ENCODE data around the gene PTPN7. TPM values are rescaled to one million over a fixed set of nuclear protein-coding genes. Genes with fewer than 3 reads are reported as not detected.

PTPN7 gene
- total and polyA plus RNA-seq, 2 of the 13 experiments (the other 11 are each of a cell fraction or from before 2014, with no cell fraction given): not detected

DNA sequence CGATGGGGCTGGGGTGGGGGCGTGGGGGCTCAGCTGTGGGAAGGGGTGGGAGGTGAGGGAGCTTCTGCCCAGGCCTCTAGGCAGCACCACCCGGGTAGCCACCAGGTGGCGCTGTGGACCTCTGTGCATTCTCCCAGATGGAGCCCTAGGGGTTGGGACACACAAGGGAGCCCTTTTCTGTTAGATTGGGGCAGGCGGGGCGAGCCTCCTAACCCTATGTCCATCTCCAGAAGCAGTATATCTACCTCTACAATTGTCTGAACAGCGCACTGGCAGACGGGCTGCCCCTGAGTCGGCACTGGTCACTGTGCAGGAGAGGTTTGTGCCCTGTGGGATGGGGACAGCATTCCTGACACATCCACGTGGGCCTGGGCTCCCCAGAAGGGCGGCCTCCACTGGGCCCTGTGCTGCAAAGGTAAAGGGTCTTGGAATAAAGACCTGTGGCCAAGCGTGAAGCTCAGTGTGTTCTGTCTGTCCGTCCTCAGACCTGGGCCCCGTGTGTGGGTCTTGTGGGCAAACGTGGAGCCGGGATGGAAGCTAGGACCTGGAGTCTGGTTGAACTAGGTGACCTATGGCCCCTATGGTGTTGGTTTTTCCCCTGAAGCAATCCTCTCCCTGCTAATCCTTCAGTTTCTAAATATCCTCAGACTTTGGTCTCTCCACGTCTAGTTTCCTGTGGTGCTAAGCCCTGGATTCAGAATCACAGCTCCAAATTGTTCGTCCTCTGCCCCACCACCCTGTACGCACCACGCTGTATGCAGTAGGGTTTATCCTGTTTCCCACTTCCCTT lies 28.8 kb upstream of the PTPN7 start (continued):
- TF ChIP-seq, protein P1, sequence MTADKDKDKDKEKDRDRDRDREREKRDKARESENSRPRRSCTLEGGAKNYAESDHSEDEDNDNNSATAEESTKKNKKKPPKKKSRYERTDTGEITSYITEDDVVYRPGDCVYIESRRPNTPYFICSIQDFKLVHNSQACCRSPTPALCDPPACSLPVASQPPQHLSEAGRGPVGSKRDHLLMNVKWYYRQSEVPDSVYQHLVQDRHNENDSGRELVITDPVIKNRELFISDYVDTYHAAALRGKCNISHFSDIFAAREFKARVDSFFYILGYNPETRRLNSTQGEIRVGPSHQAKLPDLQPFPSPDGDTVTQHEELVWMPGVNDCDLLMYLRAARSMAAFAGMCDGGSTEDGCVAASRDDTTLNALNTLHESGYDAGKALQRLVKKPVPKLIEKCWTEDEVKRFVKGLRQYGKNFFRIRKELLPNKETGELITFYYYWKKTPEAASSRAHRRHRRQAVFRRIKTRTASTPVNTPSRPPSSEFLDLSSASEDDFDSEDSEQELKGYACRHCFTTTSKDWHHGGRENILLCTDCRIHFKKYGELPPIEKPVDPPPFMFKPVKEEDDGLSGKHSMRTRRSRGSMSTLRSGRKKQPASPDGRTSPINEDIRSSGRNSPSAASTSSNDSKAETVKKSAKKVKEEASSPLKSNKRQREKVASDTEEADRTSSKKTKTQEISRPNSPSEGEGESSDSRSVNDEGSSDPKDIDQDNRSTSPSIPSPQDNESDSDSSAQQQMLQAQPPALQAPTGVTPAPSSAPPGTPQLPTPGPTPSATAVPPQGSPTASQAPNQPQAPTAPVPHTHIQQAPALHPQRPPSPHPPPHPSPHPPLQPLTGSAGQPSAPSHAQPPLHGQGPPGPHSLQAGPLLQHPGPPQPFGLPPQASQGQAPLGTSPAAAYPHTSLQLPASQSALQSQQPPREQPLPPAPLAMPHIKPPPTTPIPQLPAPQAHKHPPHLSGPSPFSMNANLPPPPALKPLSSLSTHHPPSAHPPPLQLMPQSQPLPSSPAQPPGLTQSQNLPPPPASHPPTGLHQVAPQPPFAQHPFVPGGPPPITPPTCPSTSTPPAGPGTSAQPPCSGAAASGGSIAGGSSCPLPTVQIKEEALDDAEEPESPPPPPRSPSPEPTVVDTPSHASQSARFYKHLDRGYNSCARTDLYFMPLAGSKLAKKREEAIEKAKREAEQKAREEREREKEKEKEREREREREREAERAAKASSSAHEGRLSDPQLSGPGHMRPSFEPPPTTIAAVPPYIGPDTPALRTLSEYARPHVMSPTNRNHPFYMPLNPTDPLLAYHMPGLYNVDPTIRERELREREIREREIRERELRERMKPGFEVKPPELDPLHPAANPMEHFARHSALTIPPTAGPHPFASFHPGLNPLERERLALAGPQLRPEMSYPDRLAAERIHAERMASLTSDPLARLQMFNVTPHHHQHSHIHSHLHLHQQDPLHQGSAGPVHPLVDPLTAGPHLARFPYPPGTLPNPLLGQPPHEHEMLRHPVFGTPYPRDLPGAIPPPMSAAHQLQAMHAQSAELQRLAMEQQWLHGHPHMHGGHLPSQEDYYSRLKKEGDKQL (CRISPR knock-in tag; IDR thresholded peaks at IDR 0.05; ENCODE audit: low read depth): no peak
- TF ChIP-seq ZNF530 (CRISPR knock-in tag; IDR thresholded peaks at IDR 0.05; ENCODE audit: low read depth) (no peak), U2AF2 (IDR thresholded peaks at IDR 0.05; ENCODE audit: low read depth, low read length) (no peak), CEBPB (IDR thresholded peaks at IDR 0.05; ENCODE audit: borderline replicate concordance, low read depth, low read length) (peak; percentile 63; the same call in 1 of the 2 replicates), ZFAT (CRISPR knock-in tag; conservative IDR thresholded peaks at IDR 0.05) (no peak), ESRRA (CRISPR knock-in tag; IDR thresholded peaks at IDR 0.05; ENCODE audit: low read depth) (no peak), SRF (IDR thresholded peaks at IDR 0.05; ENCODE audit: low read depth, low read length) (no peak), SPEN (CRISPR knock-in tag; IDR thresholded peaks at IDR 0.05; ENCODE audit: low read depth) (no peak), ZMYM4 (CRISPR knock-in tag; IDR thresholded peaks at IDR 0.05) (no peak; the same call in 1 of the 2 replicates), CHCHD3 (CRISPR knock-in tag; IDR thresholded peaks at IDR 0.05) (no peak), MAFG (CRISPR knock-in tag; IDR thresholded peaks at IDR 0.05) (no peak), MTA1 (CRISPR knock-in tag; IDR thresholded peaks at IDR 0.05; ENCODE audit: borderline replicate concordance) (no peak; the same call in 1 of the 2 replicates), THYN1 (CRISPR knock-in tag; IDR thresholded peaks at IDR 0.05; ENCODE audit: borderline replicate concordance, low read depth) (no peak), PITX1 (CRISPR knock-in tag; IDR thresholded peaks at IDR 0.05) (peak; percentile 96), ZNF713 (CRISPR knock-in tag; IDR thresholded peaks at IDR 0.05) (no peak), EP300 (IDR thresholded peaks at IDR 0.05; ENCODE audit: low read depth in 2 of 2, low read length in 2 of 2) (peak in 1 of 2 experiments; percentile 57; a peak in 1 of 4 replicates), EP300 (CRISPR knock-in tag; IDR thresholded peaks at IDR 0.05; ENCODE audit: borderline replicate concordance) (no peak), FOXA1 (IDR thresholded peaks at IDR 0.05) (no peak), FOXA1 (CRISPR knock-in tag; IDR thresholded peaks at IDR 0.05) (peak; percentile 52; the same call in 1 of the 2 replicates), YEATS4 (CRISPR knock-in tag; IDR thresholded peaks at IDR 0.05; ENCODE audit: borderline replicate concordance) (peak; percentile 66)
- TF ChIP-seq, protein P2, sequence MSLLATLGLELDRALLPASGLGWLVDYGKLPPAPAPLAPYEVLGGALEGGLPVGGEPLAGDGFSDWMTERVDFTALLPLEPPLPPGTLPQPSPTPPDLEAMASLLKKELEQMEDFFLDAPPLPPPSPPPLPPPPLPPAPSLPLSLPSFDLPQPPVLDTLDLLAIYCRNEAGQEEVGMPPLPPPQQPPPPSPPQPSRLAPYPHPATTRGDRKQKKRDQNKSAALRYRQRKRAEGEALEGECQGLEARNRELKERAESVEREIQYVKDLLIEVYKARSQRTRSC (CRISPR knock-in tag; IDR thresholded peaks at IDR 0.05; ENCODE audit: low read depth): no peak
- TF ChIP-seq, protein P3, sequence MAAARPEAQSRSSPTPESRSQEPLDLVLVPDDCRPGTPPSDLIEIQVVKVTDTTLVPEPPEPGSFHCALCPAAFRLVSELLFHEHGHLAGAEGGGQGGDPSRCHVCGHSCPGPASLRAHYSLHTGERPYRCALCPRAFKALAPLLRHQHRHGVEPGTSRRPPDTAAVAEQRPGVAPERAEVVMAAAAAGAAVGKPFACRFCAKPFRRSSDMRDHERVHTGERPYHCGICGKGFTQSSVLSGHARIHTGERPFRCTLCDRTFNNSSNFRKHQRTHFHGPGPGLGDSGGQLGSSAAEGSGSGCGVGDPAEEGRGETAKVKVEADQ (CRISPR knock-in tag; IDR thresholded peaks at IDR 0.05; ENCODE audit: borderline replicate concordance): peak; percentile 65; the same call in 1 of the 2 replicates
